ENCODE data around the gene PSD. TPM values are rescaled to one million over a fixed set of nuclear protein-coding genes. Genes with fewer than 3 reads are reported as not detected.

The PSD gene
- total RNA-seq, 1 experiment from 2014 or later: 3.4 TPM

GRCh38 chr10:102461187-102462054, 42.8 kb upstream of the PSD start:
- Histone ChIP-seq H4K20me1 (ENCODE audit: control insufficient read depth, insufficient read depth, insufficient read length) (no peaks in the 10 kb centered on the region), H2AK5ac (ENCODE audit: insufficient read length, low read length) (no peak overlapping the region), H3T11ph (ENCODE audit: low read length) (peak overlapping the region; percentile 81), H3K9ac (ENCODE audit: extremely low read depth, insufficient read length, low read length) (peak overlapping the region; percentile 68), H3K79me1 (ENCODE audit: insufficient read depth, low read depth, low read length, poor library complexity, severe bottlenecking) (no peaks in the 10 kb centered on the region), H3K4me1 (ENCODE audit: insufficient read depth, low read length) (peaks cover 3% of the 10 kb centered on the region), H3K18ac (ENCODE audit: insufficient read length, low read depth, low read length) (peak overlapping the region; percentile 90), H3K27me3 (ENCODE audit: insufficient read depth, low read length) (no peaks in the 10 kb centered on the region), H2BK5ac (ENCODE audit: insufficient read length, low read length) (peak overlapping the region; percentile 32), H4K5ac (ENCODE audit: insufficient read length, low read depth, low read length) (peak overlapping the region; percentile 80), H3K9me3 (ENCODE audit: control insufficient read depth, low read depth, low read length) (no peaks in the 10 kb centered on the region), H4K91ac (ENCODE audit: insufficient read length, low read depth, low read length) (no peak overlapping the region), H3K27ac (ENCODE audit: insufficient read length, low read depth, low read length) (peak overlapping the region; percentile 16), H4K8ac (replicated peaks; ENCODE audit: insufficient read length, low read depth, low read length) (no peak overlapping the region), H3K4me2 (ENCODE audit: insufficient read depth, insufficient read length, low read length) (peak overlapping the region; percentile 83), H2AFZ (ENCODE audit: low read length) (peak overlapping the region; percentile 53), H3K56ac (ENCODE audit: insufficient read length, low read depth, low read length) (no peak overlapping the region), H2BK12ac (ENCODE audit: insufficient read length, low read depth, low read length) (no peak overlapping the region), H2BK120ac (ENCODE audit: low read depth, low read length, poor library complexity, severe bottlenecking) (peak overlapping the region; percentile 84), H3K79me2 (ENCODE audit: insufficient read depth, low read length) (no peaks in the 10 kb centered on the region), H2BK15ac (ENCODE audit: low read depth, low read length) (no peak overlapping the region), H3K4ac (ENCODE audit: low read depth, low read length) (peak overlapping the region; percentile 29; the same call in 1 of the 2 replicates), H3K23me2 (ENCODE audit: insufficient read length, low read depth, low read length, poor library complexity, severe bottlenecking) (peaks cover 10% of the 10 kb centered on the region), H3K14ac (ENCODE audit: insufficient read depth, low read length) (peak overlapping the region; percentile 91; the same call in 1 of the 2 replicates), H2BK20ac (ENCODE audit: low read depth, low read length, poor library complexity, severe bottlenecking) (peak overlapping the region; percentile 76), H3K23ac (ENCODE audit: insufficient read length, low read depth, low read length) (no peak overlapping the region)
- no peak for TF ChIP-seq CTCF (conservative IDR thresholded peaks at IDR 0.05)
- peak; percentile 95 for DNase-seq
- peaks cover 0 to 4% (median 2%) of the 10 kb centered on the region in 3 experiments; a peak in 3 of 7 replicates for H3K36me3 Mint-ChIP-seq (ENCODE audit: insufficient read depth in 1 of 3, low read depth in 3 of 3)
- H3K27me3 Mint-ChIP-seq (ENCODE audit: low read depth): peaks cover 16% of the 10 kb centered on the region
- H3K9me3 Mint-ChIP-seq: no peaks in the 10 kb centered on the region
- peak overlapping the region; percentile 79 to 97 (median 91); a peak in 6 of 7 replicates for H3K27ac Mint-ChIP-seq
- peaks cover 41 to 51% of the 10 kb centered on the region in 2 experiments for H3K4me1 Mint-ChIP-seq
- peak overlapping the region; percentile 76 to 95 for H3K4me3 Mint-ChIP-seq
- WGBS (ENCODE audit: extremely low coverage, insufficient read length, low lambda C conversion rate): no CpG with 5 or more reads among the region's 54 CpGs

All from H9 (cell line).